Stimulated activated CD4-positive, alpha-beta T cell treated with anti-CD3 and anti-CD28 coated beads, Interleukin-2, amount 100 ng/mL, for 4 hours (primary cell): Measurements from ENCODE around the gene IGFBP3.

Source experiments
- DNase-seq: peaks from one replicate; pipeline ENCODE4 v3.0.0-alpha.2; 2020; ENCODE audit warnings: low read depth

Gene IGFBP3

DNA sequence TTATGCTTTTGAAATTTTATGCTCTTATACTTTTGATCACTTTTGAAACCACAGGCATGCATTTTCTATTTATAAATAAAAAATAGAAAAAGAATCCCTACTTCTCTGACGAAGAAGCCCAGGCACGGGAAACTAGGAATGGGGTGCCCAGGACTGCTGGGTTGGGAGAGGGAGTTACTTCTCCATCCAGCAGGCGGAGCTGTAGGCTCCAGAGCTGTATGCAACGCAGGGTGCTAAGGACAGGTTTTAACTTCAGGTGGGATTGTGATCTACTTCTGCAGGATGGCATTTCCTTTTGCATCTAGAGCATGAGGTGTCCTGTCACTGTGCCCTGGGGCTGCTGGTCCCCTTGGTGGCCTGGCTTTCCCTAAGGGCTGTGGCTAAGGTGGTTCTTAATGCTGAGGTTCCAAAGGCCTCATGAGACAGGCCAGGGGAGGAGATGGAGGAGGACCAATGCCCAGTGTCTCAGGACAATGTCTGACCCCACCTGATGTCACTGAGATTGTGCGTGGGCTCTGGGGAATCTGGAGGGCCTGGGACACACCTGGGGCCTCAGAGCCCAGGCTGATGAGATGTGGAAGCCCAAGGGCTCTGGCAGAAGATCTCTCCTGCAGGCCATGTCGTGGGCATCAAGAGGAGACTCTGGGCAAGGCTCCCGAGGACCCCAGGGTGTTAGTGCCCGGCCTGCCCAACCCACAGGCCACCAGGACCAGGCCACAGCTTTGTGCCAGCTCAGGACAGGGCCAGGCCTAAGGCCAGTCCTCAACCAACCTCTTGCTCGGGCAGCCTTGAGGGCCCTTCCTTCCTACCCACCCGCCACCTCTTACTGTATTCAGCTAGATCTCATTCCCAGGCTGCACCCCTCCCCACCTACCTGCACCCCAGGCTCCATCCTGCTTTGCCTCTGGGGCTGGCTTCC lies 48.7 kb downstream of the IGFBP3 start:
- DNase-seq = no peak

DNA sequence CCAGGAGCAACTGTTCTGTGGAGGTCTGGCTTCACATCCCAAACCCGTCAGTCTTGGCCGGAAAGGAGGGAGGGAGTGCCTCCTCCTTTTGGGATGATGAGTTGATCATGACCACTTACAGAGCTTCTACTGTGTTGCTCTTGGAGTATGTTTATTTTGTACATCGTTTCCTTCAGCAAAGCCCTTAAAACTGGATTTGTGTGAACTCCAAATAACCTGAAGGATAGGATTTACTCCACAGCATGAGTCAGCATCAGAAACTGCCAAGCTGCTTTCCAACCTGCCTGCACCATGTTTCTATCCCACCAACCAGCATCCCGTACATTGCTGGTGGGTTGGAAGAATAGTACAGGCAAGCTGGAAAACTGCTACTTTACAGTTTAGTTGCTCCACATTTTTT lies 51.6 kb downstream of the IGFBP3 start:
- DNase-seq = no peak

DNA sequence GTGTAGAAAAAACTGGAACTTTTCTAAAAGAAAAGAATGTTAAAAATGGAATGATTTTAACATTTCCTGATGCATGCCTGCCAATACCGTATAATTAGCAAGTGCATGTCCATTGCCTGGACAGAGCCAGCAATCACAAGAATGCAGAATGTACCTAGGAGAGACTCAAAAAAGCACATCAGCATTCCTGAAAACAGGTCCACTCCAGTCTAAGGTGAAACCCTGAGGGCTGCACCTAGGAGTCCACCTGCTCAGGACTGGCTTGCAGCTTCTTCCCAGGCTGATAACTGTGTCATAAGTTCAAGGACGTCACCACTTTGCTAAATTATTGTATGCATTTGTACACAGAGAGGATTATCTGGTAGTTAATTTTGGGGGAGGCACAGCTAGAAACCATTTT lies 53.6 kb downstream of the IGFBP3 start:
- no peak for DNase-seq

DNA sequence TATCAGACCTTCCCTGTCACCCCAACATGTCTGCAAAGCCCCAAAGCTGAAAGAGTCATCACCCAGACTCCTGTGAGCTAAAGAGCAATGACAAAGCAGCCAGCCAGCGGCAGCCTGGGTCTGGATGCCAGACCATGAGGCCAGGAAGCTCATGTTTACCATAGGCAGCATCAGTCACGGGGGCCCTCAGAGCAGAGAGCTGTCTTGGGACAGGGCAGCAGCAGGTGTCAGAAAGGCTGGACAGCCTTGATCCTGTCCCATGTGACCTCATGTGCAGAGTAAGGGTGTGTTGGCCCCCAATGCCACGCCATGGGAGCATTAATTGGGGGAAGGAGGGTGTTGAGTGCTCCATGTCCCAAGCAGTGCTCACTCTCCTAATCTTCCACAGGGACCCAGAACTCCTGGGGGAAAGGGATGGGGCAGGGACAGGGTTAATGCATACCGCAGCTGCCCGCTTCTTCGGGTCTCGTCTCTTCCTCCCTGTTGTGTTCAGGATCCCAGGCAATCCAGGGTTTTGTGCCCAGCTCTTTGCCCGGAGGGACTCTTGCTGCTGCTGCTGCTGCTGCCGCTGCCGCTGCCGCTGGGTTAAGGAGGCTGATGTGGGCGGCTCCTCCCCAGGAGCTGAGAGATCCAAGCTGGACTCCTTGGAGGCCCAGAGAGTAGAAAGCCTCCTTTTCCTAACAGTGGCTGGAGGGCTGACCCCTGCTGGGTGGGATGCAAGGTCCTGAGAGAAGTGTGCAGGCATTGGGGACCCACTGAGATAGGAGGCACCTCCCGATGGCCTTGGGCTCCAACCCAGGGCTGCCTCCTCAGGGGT lies 55.3 kb downstream of the IGFBP3 start:
- no peak for DNase-seq

DNA sequence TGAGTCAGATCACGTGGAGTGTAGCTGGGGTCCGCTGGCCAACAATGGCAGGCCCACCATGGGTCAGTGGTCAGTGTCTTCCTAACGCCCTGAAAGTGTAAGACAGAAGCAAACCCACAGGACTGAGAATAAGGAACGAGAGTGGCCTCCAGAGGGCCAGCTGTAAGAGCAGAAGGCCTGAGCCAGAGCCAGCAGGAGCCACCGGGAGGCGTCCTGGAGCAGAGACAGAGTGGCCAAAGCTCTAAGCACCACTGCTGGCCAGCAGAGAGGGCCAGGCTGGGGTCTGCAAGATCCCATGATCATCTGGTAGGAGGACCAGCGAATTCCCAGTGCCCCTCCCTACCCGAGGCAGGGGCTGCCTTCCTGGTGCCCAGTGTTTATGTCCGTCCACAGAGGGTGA lies 57.4 kb downstream of the IGFBP3 start:
- DNase-seq = no peak
